CD4-positive, CD25-positive, alpha-beta regulatory T cell (primary cell): Measurements from ENCODE around the gene SAMD4A. TPM values are rescaled to one million over a fixed set of nuclear protein-coding genes. Genes with fewer than 3 reads are reported as not detected.

ENCODE experiments used
- ATAC-seq, 2 donors: fragments of 150-1000 bp; cut with Tn5 transposase; one replicate each; pipeline ENCODE4 v1.10.0; 2021; ENCODE audit warnings: low read depth in 2 of 2, moderate number of reproducible peaks in 2 of 2, moderate library complexity in 1 of 2
- DNase-seq, 3 donors: peaks; one replicate each; pipeline versions ENCODE4 v3.0.0 to v3.0.0-alpha.2; 2012 to 2022; ENCODE audit warnings: mixed read lengths in 1 of 3
- H3K27ac ChIP-seq: one replicate; pipeline ENCODE4 v1.7.0; 2013; ENCODE audit warnings: mild to moderate bottlenecking, low read length; ENCODE audit not compliant: insufficient read depth, poor library complexity, severe bottlenecking
- H3K27me3 ChIP-seq: one replicate; pipeline ENCODE4 v1.7.0; 2013; ENCODE audit warnings: low read length; ENCODE audit not compliant: control insufficient read depth, insufficient read depth
- H3K36me3 ChIP-seq: one replicate; pipeline ENCODE4 v1.7.0; 2013; ENCODE audit warnings: mild to moderate bottlenecking, low read length, moderate library complexity; ENCODE audit not compliant: control insufficient read depth, insufficient read depth
- H3K4me1 ChIP-seq: 2 replicates; pipeline ENCODE4 v1.7.0; 2013; ENCODE audit warnings: mild to moderate bottlenecking, low read length; ENCODE audit not compliant: insufficient read depth, control insufficient read depth, poor library complexity, severe bottlenecking
- H3K4me3 ChIP-seq: one replicate; pipeline ENCODE4 v1.7.0; 2013; ENCODE audit warnings: low read depth, mild to moderate bottlenecking, low read length, moderate library complexity
- H3K9me3 ChIP-seq, 2 experiments: 1 replicate in 1 of 2; 2 replicates in 1 of 2; pipeline ENCODE4 v1.7.0; 2013; ENCODE audit warnings: low read length in 2 of 2, mild to moderate bottlenecking in 1 of 2, moderate library complexity in 1 of 2; ENCODE audit not compliant: control insufficient read depth in 2 of 2
- H3K27ac Mint-ChIP-seq, 3 donors: one replicate each; pipeline ENCODE4 v1.8.0; 2020 to 2022; ENCODE audit warnings: mild to moderate bottlenecking in 3 of 3, mixed read lengths in 3 of 3, moderate library complexity in 2 of 3
- H3K27me3 Mint-ChIP-seq: one replicate; pipeline ENCODE4 v1.8.0; 2022; ENCODE audit warnings: mild to moderate bottlenecking, mixed read lengths
- H3K36me3 Mint-ChIP-seq: one replicate; pipeline ENCODE4 v1.8.0; 2020; ENCODE audit warnings: mixed read lengths
- H3K4me1 Mint-ChIP-seq, 4 donors: one replicate each; pipeline ENCODE4 v1.8.0; 2020 to 2022; ENCODE audit warnings: mixed read lengths in 4 of 4, mild to moderate bottlenecking in 1 of 4
- H3K4me3 Mint-ChIP-seq, 4 donors: one replicate each; pipeline ENCODE4 v1.8.0; 2020 to 2022; ENCODE audit warnings: mild to moderate bottlenecking in 4 of 4, mixed read lengths in 4 of 4, moderate library complexity in 3 of 4
- H3K9me3 Mint-ChIP-seq, 7 donors: one replicate each; pipeline ENCODE4 v1.8.0; 2020 to 2022; ENCODE audit warnings: mixed read lengths in 7 of 7, mild to moderate bottlenecking in 3 of 7, moderate library complexity in 2 of 7
- polyA plus RNA-seq, 4 donors: library from polyadenylated mRNA; unstranded; fragments of 300-500 nt; fragmentation: Illumina TruSeq; gene quantifications; one replicate each; pipeline ENCODE4 v1.2.3, GENCODE V29; 2021
- total RNA-seq: library from RNA; stranded (reverse); gene quantifications from one replicate; pipeline ENCODE4 v1.2.3, GENCODE V29; 2022

The SAMD4A gene
- total and polyA plus RNA-seq, 5 donors from 2014 or later: 0.05 to 7.9 (median 0.13) TPM; not detected in 1

- H3K27ac Mint-ChIP-seq: no peak overlapping the region
- peaks cover 10% of the 10 kb centered on the region for H3K27me3 ChIP-seq
- no peak overlapping the region for H3K27ac ChIP-seq
- peaks cover 0 to 7% (median 3%) of the 10 kb centered on the region in 4 donors for H3K4me1 Mint-ChIP-seq
- H3K9me3 Mint-ChIP-seq: peaks cover 0 to 3% (median 0%) of the 10 kb centered on the region in 7 donors
- ATAC-seq (no peak), DNase-seq (no peak)
- H3K4me1 ChIP-seq: no peaks in the 10 kb centered on the region
- H3K9me3 ChIP-seq: no peaks in the 10 kb centered on the region
- H3K27me3 Mint-ChIP-seq: peaks cover 36% of the 10 kb centered on the region
- no peaks in the 10 kb centered on the region for H3K36me3 ChIP-seq
- H3K4me3 ChIP-seq: no peak overlapping the region
- peaks cover 3% of the 10 kb centered on the region for H3K36me3 Mint-ChIP-seq
- H3K4me3 Mint-ChIP-seq: no peak overlapping the region
Observed at GRCh38 chr14:54589843-54590242, 22.9 kb downstream of the SAMD4A start.

GRCh38 chr14:54590481-54590880 is 23.6 kb downstream of the SAMD4A start:
- Mint-ChIP-seq H3K4me3 (no peak overlapping the region), H3K9me3 (peaks cover 0 to 3% (median 0%) of the 10 kb centered on the region in 7 donors), H3K36me3 (peaks cover 3% of the 10 kb centered on the region), H3K27me3 (peaks cover 36% of the 10 kb centered on the region), H3K27ac (no peak overlapping the region), H3K4me1 (peaks cover 0 to 7% (median 3%) of the 10 kb centered on the region in 4 donors)
- DNase-seq: no peak
- no peak overlapping the region for H3K4me3 ChIP-seq
- H3K9me3 ChIP-seq: no peaks in the 10 kb centered on the region
- H3K27ac ChIP-seq: no peak overlapping the region
- H3K4me1 ChIP-seq: no peaks in the 10 kb centered on the region
- H3K27me3 ChIP-seq: peaks cover 9% of the 10 kb centered on the region
- H3K36me3 ChIP-seq: no peaks in the 10 kb centered on the region
- no peak for ATAC-seq

- H3K9me3 ChIP-seq: no peaks in the 10 kb centered on the region
- Mint-ChIP-seq H3K27ac (no peak overlapping the region), H3K4me1 (peaks cover 0 to 7% (median 3%) of the 10 kb centered on the region in 4 donors), H3K9me3 (peaks cover 0 to 1% (median 0%) of the 10 kb centered on the region in 7 donors), H3K27me3 (peaks cover 38% of the 10 kb centered on the region), H3K36me3 (peaks cover 6% of the 10 kb centered on the region), H3K4me3 (no peak overlapping the region)
- no peak for ATAC-seq
- peaks cover 5% of the 10 kb centered on the region for H3K27me3 ChIP-seq
- H3K4me3 ChIP-seq: no peak overlapping the region
- DNase-seq: no peak
- no peaks in the 10 kb centered on the region for H3K36me3 ChIP-seq
- H3K27ac ChIP-seq: no peak overlapping the region
- H3K4me1 ChIP-seq: no peaks in the 10 kb centered on the region
Observed at GRCh38 chr14:54591461-54591860, 24.5 kb downstream of the SAMD4A start.

- no peaks in the 10 kb centered on the region for H3K36me3 ChIP-seq
- Mint-ChIP-seq H3K4me3 (no peak overlapping the region), H3K27ac (no peak overlapping the region), H3K4me1 (peaks cover 0 to 7% (median 3%) of the 10 kb centered on the region in 4 donors), H3K9me3 (peaks cover 0 to 1% (median 0%) of the 10 kb centered on the region in 7 donors), H3K36me3 (peaks cover 6% of the 10 kb centered on the region), H3K27me3 (peaks cover 39% of the 10 kb centered on the region)
- no peak overlapping the region for H3K27ac ChIP-seq
- H3K27me3 ChIP-seq: peaks cover 5% of the 10 kb centered on the region
- no peaks in the 10 kb centered on the region for H3K9me3 ChIP-seq
- no peak for ATAC-seq
- no peaks in the 10 kb centered on the region for H3K4me1 ChIP-seq
- no peak overlapping the region for H3K4me3 ChIP-seq
- no peak for DNase-seq
Observed at GRCh38 chr14:54591866-54592265, 24.9 kb downstream of the SAMD4A start.

- Histone ChIP-seq H3K4me1 (no peaks in the 10 kb centered on the region), H3K9me3 (no peaks in the 10 kb centered on the region), H3K36me3 (no peaks in the 10 kb centered on the region), H3K27ac (no peak overlapping the region), H3K27me3 (peaks cover 5% of the 10 kb centered on the region), H3K4me3 (no peak overlapping the region)
- Mint-ChIP-seq H3K9me3 (peaks cover 0 to 1% (median 0%) of the 10 kb centered on the region in 7 donors), H3K4me3 (no peak overlapping the region), H3K27me3 (peaks cover 32% of the 10 kb centered on the region), H3K36me3 (peaks cover 6% of the 10 kb centered on the region), H3K27ac (no peak overlapping the region), H3K4me1 (peaks cover 0 to 7% (median 3%) of the 10 kb centered on the region in 4 donors)
- peak in 1 of 3 donors; percentile 11 for DNase-seq
- no peak for ATAC-seq
Observed at GRCh38 chr14:54593860-54594259, 26.9 kb downstream of the SAMD4A start.

GRCh38 chr14:54594537-54594936 is 27.6 kb downstream of the SAMD4A start:
- DNase-seq: no peak
- no peaks in the 10 kb centered on the region for H3K9me3 ChIP-seq
- no peaks in the 10 kb centered on the region for H3K4me1 ChIP-seq
- no peak overlapping the region for H3K27ac ChIP-seq
- Mint-ChIP-seq H3K36me3 (peaks cover 6% of the 10 kb centered on the region), H3K27me3 (peaks cover 37% of the 10 kb centered on the region), H3K4me1 (peaks cover 0 to 7% (median 3%) of the 10 kb centered on the region in 4 donors), H3K9me3 (peaks cover 0 to 1% (median 0%) of the 10 kb centered on the region in 7 donors), H3K4me3 (no peak overlapping the region), H3K27ac (no peak overlapping the region)
- no peak overlapping the region for H3K4me3 ChIP-seq
- no peaks in the 10 kb centered on the region for H3K36me3 ChIP-seq
- H3K27me3 ChIP-seq: peaks cover 5% of the 10 kb centered on the region
- no peak for ATAC-seq

- DNase-seq (no peak), ATAC-seq (no peak)
- Histone ChIP-seq H3K27ac (no peak overlapping the region), H3K4me1 (no peaks in the 10 kb centered on the region), H3K36me3 (no peaks in the 10 kb centered on the region), H3K4me3 (no peak overlapping the region), H3K9me3 (no peaks in the 10 kb centered on the region), H3K27me3 (no peaks in the 10 kb centered on the region)
- Mint-ChIP-seq H3K36me3 (peaks cover 3% of the 10 kb centered on the region), H3K27ac (no peak overlapping the region), H3K27me3 (peaks cover 49% of the 10 kb centered on the region), H3K9me3 (peaks cover 0 to 2% (median 0%) of the 10 kb centered on the region in 7 donors), H3K4me3 (no peak overlapping the region), H3K4me1 (peaks cover 0 to 7% (median 3%) of the 10 kb centered on the region in 4 donors)
Observed at GRCh38 chr14:54597795-54598443, 31.0 kb downstream of the SAMD4A start.
